Activated T-cell treated with anti-CD3 and anti-CD28 coated beads, Interleukin-2, amount 50 U/mL, for 1 hour (primary cell): ENCODE data around the gene UEVLD.

Source experiments
- DNase-seq: peaks from one replicate; pipeline ENCODE4 v3.0.0-alpha.2; 2020

The UEVLD gene

GRCh38 chr11:18580113-18580766 is 8.3 kb downstream of the UEVLD start:
- DNase-seq = no peak

GRCh38 chr11:18578975-18579598 is 9.4 kb downstream of the UEVLD start:
- no peak for DNase-seq

- no peak for DNase-seq
Observed at GRCh38 chr11:18575361-18575760, 13.2 kb downstream of the UEVLD start.

- no peak for DNase-seq
Observed at GRCh38 chr11:18567081-18567480, 21.5 kb downstream of the UEVLD start.

GRCh38 chr11:18566406-18566805 is 22.1 kb downstream of the UEVLD start:
- no peak for DNase-seq

GRCh38 chr11:18564149-18564548 is 24.4 kb downstream of the UEVLD start:
- DNase-seq = no peak

GRCh38 chr11:18563090-18563730 is 25.3 kb downstream of the UEVLD start:
- DNase-seq = no peak

GRCh38 chr11:18548001-18548400 is 40.5 kb downstream of the UEVLD start:
- DNase-seq = no peak

GRCh38 chr11:18540207-18541009 is 48.1 kb downstream of the UEVLD start:
- DNase-seq = no peak

- no peak for DNase-seq
Observed at GRCh38 chr11:18536209-18536608, 52.3 kb downstream of the UEVLD start.

GRCh38 chr11:18534245-18534644 is 54.3 kb downstream of the UEVLD start:
- no peak for DNase-seq

- no peak for DNase-seq
Observed at GRCh38 chr11:18533365-18533764, 55.2 kb downstream of the UEVLD start.

- no peak for DNase-seq
Observed at GRCh38 chr11:18527512-18527911, 61.0 kb downstream of the UEVLD start.

- DNase-seq = peak; percentile 92
Observed at GRCh38 chr11:18526521-18527296, 61.8 kb downstream of the UEVLD start, which contains the start of gene TSG101. TSG101 (minus strand) TSS chr11:18526942; CDS start chr11:18526816, 126 bp downstream.

GRCh38 chr11:18526130-18526520 is 62.4 kb downstream of the UEVLD start:
- DNase-seq = no peak

GRCh38 chr11:18524248-18524647 is 64.3 kb downstream of the UEVLD start:
- no peak for DNase-seq

GRCh38 chr11:18523084-18523483 is 65.5 kb downstream of the UEVLD start:
- DNase-seq = no peak

GRCh38 chr11:18522388-18522787 is 66.1 kb downstream of the UEVLD start:
- no peak for DNase-seq

GRCh38 chr11:18521122-18521521 is 67.4 kb downstream of the UEVLD start:
- DNase-seq = no peak

GRCh38 chr11:18502352-18502751 is 86.2 kb downstream of the UEVLD start:
- DNase-seq = no peak

GRCh38 chr11:18501629-18502028 is 86.9 kb downstream of the UEVLD start:
- no peak for DNase-seq

- DNase-seq = no peak
Observed at GRCh38 chr11:18498039-18498438, 90.5 kb downstream of the UEVLD start.

GRCh38 chr11:18495703-18496102 is 92.8 kb downstream of the UEVLD start:
- no peak for DNase-seq
